ENCODE results near the gene PNPLA6.
A peak's percentile ranks its signal among the peaks of the same experiment; 100 is the strongest.

The PNPLA6 gene

GRCh38 chr19:7589822-7590221, 54.3 kb downstream of the PNPLA6 start:
- DNase-seq (ENCODE audit: low read depth, low spot score) = no peak
- H3K9ac ChIP-seq (ENCODE audit: insufficient read length) = no peak overlapping the region
- no peak overlapping the region for H3K27ac ChIP-seq
- no peak overlapping the region for H3K4me3 ChIP-seq
- no peaks in the 10 kb centered on the region for H3K9me3 ChIP-seq (ENCODE audit: low read depth, low read length)
- no peaks in the 10 kb centered on the region for H3K36me3 ChIP-seq (ENCODE audit: insufficient read depth, low read length)
- no peak for TF ChIP-seq POLR2AphosphoS5 (IDR thresholded peaks at IDR 0.05; ENCODE audit: borderline replicate concordance, low read depth, low read length)
- TF ChIP-seq EZH2 (IDR thresholded peaks at IDR 0.05) = no peak
- TF ChIP-seq FOXP2 (optimal IDR thresholded peaks at IDR 0.05; ENCODE audit: control extremely low read depth, extremely low read length, insufficient read depth) = no peak

DNA sequence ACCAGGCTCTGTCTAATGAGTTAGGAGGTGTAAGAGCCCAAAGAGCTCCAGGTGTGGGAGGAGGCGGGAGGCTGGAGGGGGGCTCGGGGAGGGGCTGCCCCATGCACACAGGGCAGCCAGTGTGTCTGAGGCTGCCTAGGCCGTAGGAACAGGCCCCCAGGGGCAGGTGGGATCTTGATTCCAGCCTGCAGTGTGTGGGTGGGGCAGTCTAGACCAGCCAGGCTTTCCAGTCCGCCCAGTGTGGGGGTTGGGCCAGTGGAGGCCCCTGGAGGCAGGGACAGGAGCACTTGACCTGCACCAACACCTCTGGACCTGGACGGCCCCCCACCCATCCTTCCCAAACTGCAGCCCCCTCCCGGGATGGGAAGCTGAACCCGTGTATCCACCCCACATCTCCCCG, 54.7 kb downstream of the PNPLA6 start:
- TF ChIP-seq EZH2 (IDR thresholded peaks at IDR 0.05) (no peak), FOXP2 (optimal IDR thresholded peaks at IDR 0.05; ENCODE audit: control extremely low read depth, extremely low read length, insufficient read depth) (no peak), POLR2AphosphoS5 (IDR thresholded peaks at IDR 0.05; ENCODE audit: borderline replicate concordance, low read depth, low read length) (no peak)
- Histone ChIP-seq H3K9me3 (ENCODE audit: low read depth, low read length) (no peaks in the 10 kb centered on the region), H3K9ac (ENCODE audit: insufficient read length) (no peak overlapping the region), H3K36me3 (ENCODE audit: insufficient read depth, low read length) (no peaks in the 10 kb centered on the region), H3K4me3 (no peak overlapping the region), H3K27ac (no peak overlapping the region)
- no peak for DNase-seq (ENCODE audit: low read depth, low spot score)

DNA sequence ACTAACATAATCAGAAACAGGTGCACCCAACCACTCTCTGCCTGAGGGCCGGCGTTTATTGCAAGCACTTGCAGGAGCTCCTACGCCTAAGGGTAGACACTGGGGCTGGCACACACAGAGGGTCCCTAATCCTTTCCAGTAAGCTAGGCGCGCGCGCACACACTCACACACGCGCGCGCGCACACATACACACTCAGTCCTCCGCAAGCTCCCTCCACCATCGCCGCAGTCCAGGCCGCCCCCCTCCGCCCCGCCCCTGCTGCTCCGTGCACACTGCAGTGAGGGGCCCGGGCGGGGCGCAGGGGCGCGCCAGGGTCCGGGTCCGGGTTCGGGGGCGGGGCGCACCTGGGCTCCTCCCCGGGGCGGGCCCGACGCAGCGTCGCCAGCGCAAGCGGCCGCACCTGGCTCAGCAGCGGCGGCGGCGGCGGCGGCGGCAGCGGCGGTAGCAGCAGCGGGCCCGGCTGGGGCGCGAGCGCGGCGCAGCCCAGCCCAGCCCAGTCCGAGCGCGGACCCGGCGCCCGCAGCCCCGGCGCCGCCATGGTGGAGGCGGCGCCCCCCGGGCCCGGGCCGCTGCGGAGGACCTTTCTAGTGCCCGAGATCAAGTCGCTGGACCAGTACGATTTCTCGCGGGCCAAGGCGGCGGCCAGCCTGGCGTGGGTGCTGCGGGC, 60.1 kb downstream of the PNPLA6 start, which contains the start of gene CAMSAP3:
Gene CAMSAP3, plus strand, starts transcription at position 398 of the 668 bp plus-strand sequence. Its CDS starts 140 bp downstream, at position 538.
- Histone ChIP-seq H3K4me3 (peak within 1 kb of the TSS; percentile 87), H3K27ac (peak within 1 kb of the TSS; percentile 59; the same call in 1 of the 2 replicates), H3K9ac (ENCODE audit: insufficient read length) (peak within 1 kb of the TSS; percentile 85), H3K36me3 (ENCODE audit: insufficient read depth, low read length) (no peaks in the 10 kb centered on the region), H3K9me3 (ENCODE audit: low read depth, low read length) (no peaks in the 10 kb centered on the region)
- TF ChIP-seq EZH2 (IDR thresholded peaks at IDR 0.05) (no peak), FOXP2 (optimal IDR thresholded peaks at IDR 0.05; ENCODE audit: control extremely low read depth, extremely low read length, insufficient read depth) (peak; percentile 60)
- peak; percentile 88 for DNase-seq (ENCODE audit: low read depth, low spot score)

DNA sequence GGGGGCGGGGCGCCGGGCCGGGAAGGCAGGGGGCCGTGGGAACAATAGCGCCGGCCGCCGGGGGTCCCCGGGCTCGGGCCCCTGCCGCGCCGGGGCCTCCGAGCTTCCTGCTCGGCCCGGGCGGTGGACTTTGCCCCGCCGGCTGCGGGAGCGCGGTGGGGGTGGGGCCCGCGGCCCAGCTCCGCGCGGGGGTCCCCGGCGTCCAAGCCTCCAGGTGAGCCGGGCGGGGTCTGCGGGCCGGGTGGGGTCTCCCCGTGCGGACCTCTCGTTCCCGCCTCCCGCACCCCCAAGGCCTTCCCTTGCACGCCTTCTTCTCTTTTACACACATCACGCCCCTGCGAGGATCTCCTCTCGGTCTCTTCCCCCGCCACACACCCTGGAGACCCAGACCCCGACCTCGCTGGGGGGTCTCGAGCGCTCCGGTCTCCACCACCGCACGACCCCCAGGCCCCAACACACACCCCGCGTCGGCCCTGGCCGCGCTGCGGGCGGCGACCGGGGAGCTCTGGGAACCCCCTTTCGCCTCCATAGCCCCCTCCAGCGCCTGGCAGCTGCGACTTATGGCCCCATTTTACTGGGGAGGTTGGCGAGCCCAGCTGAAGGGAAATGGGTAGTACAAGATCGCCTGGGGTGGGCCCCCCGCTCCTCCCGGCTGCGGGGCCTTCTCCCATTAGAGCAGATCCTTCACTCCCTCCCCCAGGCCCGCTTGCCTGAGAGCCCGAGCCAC, 60.9 kb downstream of the PNPLA6 start:
- no peak for DNase-seq (ENCODE audit: low read depth, low spot score)
- Histone ChIP-seq H3K36me3 (ENCODE audit: insufficient read depth, low read length) (no peaks in the 10 kb centered on the region), H3K4me3 (peak overlapping the region; percentile 87), H3K9ac (ENCODE audit: insufficient read length) (peak overlapping the region; percentile 85), H3K27ac (no peak overlapping the region), H3K9me3 (ENCODE audit: low read depth, low read length) (no peaks in the 10 kb centered on the region)
- TF ChIP-seq FOXP2 (optimal IDR thresholded peaks at IDR 0.05; ENCODE audit: control extremely low read depth, extremely low read length, insufficient read depth) = no peak
- no peak for TF ChIP-seq POLR2AphosphoS5 (IDR thresholded peaks at IDR 0.05; ENCODE audit: borderline replicate concordance, low read depth, low read length)
- no peak for TF ChIP-seq EZH2 (IDR thresholded peaks at IDR 0.05)

DNA sequence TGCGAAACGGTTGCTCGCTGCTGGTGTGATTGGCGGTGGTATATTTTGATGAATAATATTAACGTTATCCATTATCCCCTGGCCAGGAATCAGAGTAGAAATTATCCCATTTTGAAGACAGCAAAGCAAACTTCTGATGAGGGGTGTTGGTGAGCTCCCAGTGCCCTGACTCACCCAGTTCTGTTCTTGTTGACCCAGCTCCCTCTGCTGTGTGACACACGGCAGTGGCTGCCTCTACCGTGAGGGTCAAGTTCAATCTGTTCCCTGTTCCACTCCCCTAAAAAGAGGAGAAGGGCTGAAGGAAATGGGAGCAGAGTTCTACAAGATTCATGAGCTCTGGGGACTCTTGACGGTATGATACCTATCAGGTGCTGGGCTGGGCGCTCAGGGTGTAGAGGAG, 62.2 kb downstream of the PNPLA6 start:
- no peak for DNase-seq (ENCODE audit: low read depth, low spot score)
- Histone ChIP-seq H3K4me3 (no peak overlapping the region), H3K9me3 (ENCODE audit: low read depth, low read length) (no peaks in the 10 kb centered on the region), H3K9ac (ENCODE audit: insufficient read length) (no peak overlapping the region), H3K27ac (no peak overlapping the region), H3K36me3 (ENCODE audit: insufficient read depth, low read length) (no peaks in the 10 kb centered on the region)
- TF ChIP-seq FOXP2 (optimal IDR thresholded peaks at IDR 0.05; ENCODE audit: control extremely low read depth, extremely low read length, insufficient read depth) (no peak), EZH2 (IDR thresholded peaks at IDR 0.05) (no peak), POLR2AphosphoS5 (IDR thresholded peaks at IDR 0.05; ENCODE audit: borderline replicate concordance, low read depth, low read length) (no peak)

- no peak for DNase-seq (ENCODE audit: low read depth, low spot score)
- no peak for TF ChIP-seq FOXP2 (optimal IDR thresholded peaks at IDR 0.05; ENCODE audit: control extremely low read depth, extremely low read length, insufficient read depth)
- TF ChIP-seq EZH2 (IDR thresholded peaks at IDR 0.05) = no peak
- TF ChIP-seq POLR2AphosphoS5 (IDR thresholded peaks at IDR 0.05; ENCODE audit: borderline replicate concordance, low read depth, low read length) = no peak
- Histone ChIP-seq H3K27ac (no peak overlapping the region), H3K36me3 (ENCODE audit: insufficient read depth, low read length) (no peaks in the 10 kb centered on the region), H3K4me3 (no peak overlapping the region), H3K9ac (ENCODE audit: insufficient read length) (no peak overlapping the region), H3K9me3 (ENCODE audit: low read depth, low read length) (no peaks in the 10 kb centered on the region)
Observed at GRCh38 chr19:7598180-7598579, 62.7 kb downstream of the PNPLA6 start.

- no peak overlapping the region for H3K4me3 ChIP-seq
- H3K9me3 ChIP-seq (ENCODE audit: low read depth, low read length) = no peaks in the 10 kb centered on the region
- no peak for TF ChIP-seq EZH2 (IDR thresholded peaks at IDR 0.05)
- no peak for TF ChIP-seq FOXP2 (optimal IDR thresholded peaks at IDR 0.05; ENCODE audit: control extremely low read depth, extremely low read length, insufficient read depth)
- TF ChIP-seq POLR2AphosphoS5 (IDR thresholded peaks at IDR 0.05; ENCODE audit: borderline replicate concordance, low read depth, low read length) = no peak
- no peaks in the 10 kb centered on the region for H3K36me3 ChIP-seq (ENCODE audit: insufficient read depth, low read length)
- DNase-seq (ENCODE audit: low read depth, low spot score) = no peak
- H3K27ac ChIP-seq = no peak overlapping the region
- no peak overlapping the region for H3K9ac ChIP-seq (ENCODE audit: insufficient read length)
Observed at GRCh38 chr19:7600721-7601120, 65.2 kb downstream of the PNPLA6 start.

DNA sequence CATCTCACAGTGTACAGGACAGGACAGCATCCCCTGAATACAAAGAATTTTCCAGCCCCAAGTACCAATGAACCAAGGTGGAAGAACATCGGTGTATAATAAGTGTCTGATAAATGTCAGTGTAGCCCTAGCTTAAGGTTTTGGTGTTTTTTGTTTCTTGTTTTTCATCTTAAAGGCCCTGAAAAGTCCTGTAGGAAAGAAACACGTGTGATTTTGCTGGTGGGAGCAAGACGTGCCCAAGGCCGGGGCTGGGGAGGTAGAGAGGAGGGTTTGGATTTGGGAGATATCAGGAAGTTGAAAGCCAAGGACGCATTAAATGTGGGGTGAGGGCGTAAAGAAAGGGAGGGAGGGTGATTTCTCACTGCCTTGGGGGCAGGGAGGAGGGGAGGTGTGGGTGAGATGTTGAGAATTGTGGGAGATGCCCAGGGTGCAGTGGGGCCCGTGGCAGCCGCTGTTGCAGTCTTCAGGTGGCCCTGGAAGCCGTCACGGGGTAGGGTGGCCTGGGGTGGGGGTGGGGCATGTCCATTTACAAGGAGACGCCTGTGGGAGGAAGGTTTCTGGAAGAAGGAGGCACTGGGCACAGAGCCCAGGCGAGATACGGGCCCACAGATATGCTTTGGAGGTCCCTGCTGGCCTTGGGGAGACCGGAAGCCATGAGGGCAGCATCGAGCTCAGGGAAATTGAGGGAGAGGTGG, 66.9 kb downstream of the PNPLA6 start:
- no peak overlapping the region for H3K4me3 ChIP-seq
- no peak for DNase-seq (ENCODE audit: low read depth, low spot score)
- no peak overlapping the region for H3K9ac ChIP-seq (ENCODE audit: insufficient read length)
- no peak overlapping the region for H3K27ac ChIP-seq
- H3K9me3 ChIP-seq (ENCODE audit: low read depth, low read length) = no peaks in the 10 kb centered on the region
- no peak for TF ChIP-seq POLR2AphosphoS5 (IDR thresholded peaks at IDR 0.05; ENCODE audit: borderline replicate concordance, low read depth, low read length)
- no peak for TF ChIP-seq FOXP2 (optimal IDR thresholded peaks at IDR 0.05; ENCODE audit: control extremely low read depth, extremely low read length, insufficient read depth)
- TF ChIP-seq EZH2 (IDR thresholded peaks at IDR 0.05) = no peak
- H3K36me3 ChIP-seq (ENCODE audit: insufficient read depth, low read length) = no peaks in the 10 kb centered on the region
